ENCODE results near the gene RCVRN.

Gene RCVRN

GRCh38 chr17:9905078-9905415 is at the start of gene RCVRN:
RCVRN (minus strand) TSS chr17:9905271; CDS start chr17:9905180, 91 bp downstream.
- DNase-seq (ENCODE audit: low spot score) = no peak
- no peak for TF ChIP-seq CTCF (conservative IDR thresholded peaks at IDR 0.05; ENCODE audit: low read depth)
- CTCF ChIA-PET = no interaction called here
- POLR2A ChIA-PET (ENCODE audit: low non-redundant PET) = no interaction called here
- no peak within 1 kb of the TSS for H3K27ac ChIP-seq

- TF ChIP-seq CTCF (conservative IDR thresholded peaks at IDR 0.05; ENCODE audit: low read depth) = no peak
- POLR2A ChIA-PET (ENCODE audit: low non-redundant PET) = no interaction called here
- CTCF ChIA-PET = no interaction called here
- H3K27ac ChIP-seq = no peak overlapping the region
- DNase-seq (ENCODE audit: low spot score) = no peak
These were observed 48.4 kb upstream of the RCVRN start for GRCh38 chr17:9953492-9953891.

GRCh38 chr17:9951803-9952202 is 46.7 kb upstream of the RCVRN start:
- ChIA-PET CTCF (interaction anchor here (0.6 kb wide), 1 partner anchor 374 kb away, joined by 5 read pairs; no protein-coding TSS in a partner anchor), POLR2A (ENCODE audit: low non-redundant PET) (interaction anchor here (0.7 kb wide), 1 partner anchor 27 kb away, joined by 7 read pairs; no protein-coding TSS in a partner anchor)
- H3K27ac ChIP-seq = no peak overlapping the region
- no peak for DNase-seq (ENCODE audit: low spot score)
- no peak for TF ChIP-seq CTCF (conservative IDR thresholded peaks at IDR 0.05; ENCODE audit: low read depth)

GRCh38 chr17:9948928-9949327 is 43.9 kb upstream of the RCVRN start:
- TF ChIP-seq CTCF (conservative IDR thresholded peaks at IDR 0.05; ENCODE audit: low read depth) = no peak
- H3K27ac ChIP-seq = no peak overlapping the region
- CTCF ChIA-PET = no interaction called here
- POLR2A ChIA-PET (ENCODE audit: low non-redundant PET) = no interaction called here
- DNase-seq (ENCODE audit: low spot score) = no peak

GRCh38 chr17:9944704-9945103 is 39.6 kb upstream of the RCVRN start:
- ChIA-PET POLR2A (ENCODE audit: low non-redundant PET) (no interaction called here), CTCF (interaction anchor here (0.9 to 1.0 kb wide), 2 partner anchors 10 to 20 kb away, joined by 3 read pairs; no protein-coding TSS in a partner anchor)

GRCh38 chr17:9943343-9943742 is 38.3 kb upstream of the RCVRN start:
- TF ChIP-seq CTCF (conservative IDR thresholded peaks at IDR 0.05; ENCODE audit: low read depth) = no peak
- DNase-seq (ENCODE audit: low spot score) = no peak
- ChIA-PET CTCF (interaction anchor here (0.7 to 1.1 kb wide), 2 partner anchors 100 to 353 kb away, joined by 3 read pairs; no protein-coding TSS in a partner anchor), POLR2A (ENCODE audit: low non-redundant PET) (no interaction called here)
- H3K27ac ChIP-seq = no peak overlapping the region

More at GRCh38 chr17:9944704-9945103, 39.6 kb upstream of the RCVRN start:
- TF ChIP-seq CTCF (conservative IDR thresholded peaks at IDR 0.05; ENCODE audit: low read depth) = no peak
- no peak overlapping the region for H3K27ac ChIP-seq
- DNase-seq (ENCODE audit: low spot score) = no peak

Data from RWPE1 (cell line).